Right lobe of liver (tissue), 4 donors: ENCODE measurements around the gene DDC.

Experiments
- CTCF ChIP-seq, 4 donors: fragments of 200-600 bp in 3 of 4; fragments of 450-650 bp in 1 of 4; IDR thresholded peaks; one replicate each; pipeline versions ENCODE4 v1.5.1 to v1.8.0; 2016 to 2022; ENCODE audit warnings: antibody characterized with exemption in 4 of 4, mild to moderate bottlenecking in 2 of 4
- POLR2A ChIP-seq: fragments of 450-650 bp; IDR thresholded peaks from one replicate; pipeline ENCODE4 v1.6.1; 2017; ENCODE audit warnings: antibody characterized with exemption, mild to moderate bottlenecking
- donor health status: DM: no; HTN: no; CAD: no.
- donor health status: DM: no; HTN: no; CAD: no.
- donor health status: DM: no; HTN: yes; CAD: no.

- no peak for TF ChIP-seq CTCF (IDR thresholded peaks at IDR 0.05)
- TF ChIP-seq POLR2A, result no peak
Observed at GRCh38 chr7:50558294-50559053, 6.7 kb downstream of the DDC start.
